Astrocyte of the spinal cord (primary cell): ENCODE results near the gene C5orf58.
"Not testable (repeated sequence)": the region's sequence is repeated elsewhere in the genome, so short reads cannot be mapped to it uniquely, and the experiment has no call there.

Experiments used
- DNase-seq: peaks from one replicate; pipeline ENCODE4 v3.0.0; 2011; ENCODE audit warnings: low read depth, low spot score
- H3K4me3 ChIP-seq: 2 replicates; pipeline ENCODE4 v1.5.1; 2011; ENCODE audit warnings: low read depth, mild to moderate bottlenecking, low read length, moderate library complexity
- CTCF ChIP-seq: IDR thresholded peaks from 2 replicates; pipeline ENCODE4 v1.5.1; 2012; ENCODE audit warnings: low read depth, mild to moderate bottlenecking, low read length, inconsistent platforms
- in situ Hi-C: cut with HindIII; loops from 2 replicates; pipeline ENCODE4 v1.10.0; 2017; ENCODE audit warnings: low sequenced_read_pairs

C5orf58 gene

DNA sequence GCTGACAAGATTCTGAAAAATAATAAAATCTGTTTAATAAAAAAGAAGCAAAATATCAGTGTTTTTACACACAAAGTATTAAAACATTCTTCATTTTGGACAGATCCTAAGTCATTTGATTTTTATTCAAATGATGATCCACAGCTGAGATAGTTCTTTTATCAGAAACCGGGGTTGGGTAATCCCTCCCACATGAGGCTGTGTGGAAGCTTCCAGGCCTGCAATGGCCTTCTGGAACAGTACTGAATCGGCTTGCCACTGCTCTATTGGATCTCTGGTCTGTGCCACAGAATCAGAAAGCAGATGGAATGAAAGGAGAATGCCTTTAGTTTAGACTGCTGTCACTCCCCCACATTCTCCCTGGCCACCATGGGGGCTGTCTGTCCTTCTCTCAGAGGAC lies 6.1 kb upstream of the C5orf58 start:
- H3K4me3 ChIP-seq, result no peak overlapping the region
- DNase-seq, result no peak
- in situ Hi-C loops, result no loop called here
- no peak for TF ChIP-seq CTCF

DNA sequence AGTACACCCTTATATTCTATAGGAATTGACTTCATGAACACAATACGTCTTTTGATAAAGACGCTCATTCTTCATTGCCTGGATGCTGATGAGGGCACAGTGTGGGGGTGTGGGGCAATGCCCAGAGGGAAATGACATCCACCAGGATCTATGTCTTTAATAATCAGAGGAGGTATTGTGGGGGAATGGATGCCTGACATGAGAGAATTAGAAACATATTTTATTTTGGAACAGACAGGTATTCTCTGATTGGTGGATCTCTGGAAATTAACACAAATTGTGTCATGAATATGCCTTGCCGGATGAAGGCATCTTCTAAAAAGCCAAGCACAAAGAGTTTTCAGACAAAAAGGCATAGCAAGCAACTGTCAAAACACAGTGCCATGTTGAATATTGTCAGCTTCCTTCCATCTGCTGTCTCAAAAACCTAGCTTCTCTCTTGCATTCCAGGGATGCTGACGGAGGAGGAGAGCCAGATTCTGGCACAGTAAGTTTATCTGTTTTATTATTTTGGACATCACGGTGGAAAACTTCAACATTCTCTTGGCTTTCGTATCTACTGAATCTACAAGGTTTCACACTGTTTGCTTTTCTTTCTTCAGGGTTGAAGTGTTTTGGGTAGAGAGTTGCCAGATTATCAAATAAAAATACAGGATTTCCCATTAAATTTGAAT lies 3.9 kb upstream of the C5orf58 start:
- TF ChIP-seq CTCF, result no peak
- H3K4me3 ChIP-seq, result no peak overlapping the region
- no peak for DNase-seq
- in situ Hi-C loops, result no loop called here

DNA sequence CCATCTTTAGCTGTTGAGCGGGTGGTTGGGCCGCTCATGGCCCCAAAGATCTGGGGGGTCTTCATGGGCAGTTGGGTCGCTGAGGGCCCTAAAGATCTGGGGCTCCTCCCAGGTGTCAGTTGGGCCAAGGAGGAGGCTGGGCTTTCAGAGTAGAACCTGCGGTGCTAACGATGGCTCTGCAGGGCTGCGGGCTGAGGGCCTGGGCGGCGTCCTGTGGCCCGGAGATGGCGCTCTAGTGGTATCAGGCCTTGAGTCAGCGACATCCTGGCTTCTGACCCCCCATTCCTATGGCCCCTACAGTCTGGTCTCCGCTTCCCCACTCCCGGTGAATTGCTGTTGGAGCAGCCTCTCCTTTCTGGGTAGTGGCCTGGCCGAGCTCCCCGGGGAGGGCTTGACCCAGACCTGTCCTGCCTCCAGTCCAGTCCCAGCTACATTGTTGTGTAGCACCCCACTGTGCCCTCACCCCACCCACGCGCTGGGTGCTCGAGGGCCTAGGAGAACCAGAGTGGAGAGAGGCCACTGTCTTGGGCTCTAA lies 640 bp downstream of the C5orf58 start:
- no peak for DNase-seq
- TF ChIP-seq CTCF, result no peak
- no peak overlapping the region for H3K4me3 ChIP-seq
- in situ Hi-C loops, result no loop called here

DNA sequence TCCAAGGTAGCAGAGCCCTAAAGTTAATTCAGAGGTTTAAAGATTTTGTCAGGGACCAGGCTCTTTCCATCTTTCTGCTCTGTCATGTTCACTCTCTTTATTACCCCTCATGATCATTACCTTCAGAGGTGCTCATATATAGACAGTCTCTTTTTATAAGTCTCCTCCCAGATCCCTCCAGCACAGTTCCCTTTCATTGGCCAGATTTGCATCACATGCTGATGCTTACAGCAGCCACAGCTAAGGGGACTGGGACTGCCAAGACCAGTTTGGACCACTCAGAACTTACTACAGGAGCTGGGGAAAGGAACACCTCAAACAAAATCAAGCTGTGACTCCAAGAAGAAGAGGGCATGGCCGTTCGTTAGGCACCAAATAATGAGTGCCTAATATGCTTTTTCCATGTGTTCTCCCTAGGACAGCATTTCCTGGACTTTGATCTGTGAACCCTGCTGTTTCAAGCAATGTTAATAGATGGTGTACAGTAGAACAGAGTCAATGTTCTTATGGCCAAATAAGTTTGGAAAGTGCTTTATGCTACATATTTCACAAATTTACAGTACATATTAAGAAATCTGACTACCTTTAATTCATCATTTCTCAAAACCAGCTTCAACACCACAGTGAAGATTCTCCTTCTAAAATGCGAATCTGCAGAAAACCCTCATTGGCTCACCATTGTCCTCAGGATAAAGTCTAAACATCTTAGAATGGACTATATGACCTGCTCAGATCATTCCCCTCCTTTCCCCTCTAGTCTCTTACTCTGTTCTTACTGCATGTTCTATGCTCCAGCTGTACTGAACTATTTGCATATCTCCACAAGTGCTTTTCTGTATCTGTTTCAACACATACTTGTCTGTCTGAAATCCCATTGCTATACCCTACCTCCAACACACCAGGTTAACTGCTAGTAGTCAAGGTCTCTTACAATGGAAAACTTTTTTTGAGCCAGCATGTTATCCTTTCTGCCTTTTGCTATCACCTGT lies 3.4 kb downstream of the C5orf58 start:
- no peak for DNase-seq
- TF ChIP-seq CTCF, result no peak
- no peak overlapping the region for H3K4me3 ChIP-seq
- in situ Hi-C loops, result no loop called here

DNA sequence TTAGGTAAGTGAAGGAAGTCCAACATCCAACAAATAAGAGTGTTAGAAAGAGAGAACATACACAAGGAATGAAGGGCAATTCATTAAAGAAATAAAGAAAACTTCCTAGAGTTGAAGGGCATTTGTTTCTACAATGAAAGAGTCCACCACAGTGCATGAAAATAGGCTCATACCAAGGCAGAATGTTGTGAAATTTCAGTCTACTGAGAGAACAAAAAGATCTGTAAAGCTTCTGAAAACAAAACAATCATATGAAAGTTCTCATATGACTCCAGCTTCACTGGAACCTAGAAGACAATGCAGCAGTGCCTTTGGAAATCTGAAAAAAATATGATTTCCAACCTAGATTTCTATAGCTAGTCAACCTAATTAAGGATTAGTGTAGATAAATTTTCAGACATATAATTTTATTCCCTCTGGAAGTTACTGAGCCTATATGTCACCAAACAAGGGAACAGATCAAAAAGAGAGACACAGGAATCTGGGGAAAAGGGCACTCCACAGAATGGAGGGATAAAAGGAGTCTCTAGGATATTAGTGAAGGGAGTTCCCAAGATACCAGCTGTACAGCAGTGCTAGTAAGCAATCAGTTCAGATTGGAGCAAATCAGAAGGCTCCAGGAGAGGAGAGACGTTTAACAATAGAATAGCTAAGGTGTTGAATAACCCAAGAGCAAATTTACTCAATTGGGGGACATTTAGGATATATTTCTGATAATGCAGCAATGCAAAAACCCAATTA lies 5.8 kb downstream of the C5orf58 start:
- H3K4me3 ChIP-seq, result no peak overlapping the region
- no peak for DNase-seq
- in situ Hi-C loops, result no loop called here
- no peak for TF ChIP-seq CTCF

DNA sequence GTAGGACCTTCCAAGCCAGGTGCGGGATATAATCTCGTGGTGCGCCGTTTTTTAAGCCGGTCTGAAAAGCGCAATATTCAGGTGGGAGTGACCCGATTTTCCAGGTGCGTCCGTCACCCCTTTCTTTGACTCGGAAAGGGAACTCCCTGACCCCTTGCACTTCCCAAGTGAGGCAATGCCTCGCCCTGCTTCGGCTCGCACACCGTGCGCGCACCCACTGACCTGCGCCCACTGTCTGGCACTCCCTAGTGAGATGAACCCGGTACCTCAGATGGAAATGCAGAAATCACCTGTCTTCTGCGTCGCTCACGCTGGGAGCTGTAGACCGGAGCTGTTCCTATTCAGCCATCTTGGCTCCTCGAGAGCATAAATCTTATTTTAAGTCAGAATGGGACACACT lies 12.7 kb downstream of the C5orf58 start:
- H3K4me3 ChIP-seq, in situ Hi-C loops, DNase-seq: not testable (repeated sequence)
